Measurements from ENCODE around the gene GCH1.

- TF ChIP-seq CTCF (IDR thresholded peaks at IDR 0.05 in 2 of 3, conservative IDR thresholded peaks at IDR 0.05 in 1 of 3; ENCODE audit: borderline replicate concordance in 1 of 3, insufficient read depth in 1 of 3, low read depth in 2 of 3, low read length in 2 of 3) (no peak), POLR2AphosphoS5 (IDR thresholded peaks at IDR 0.05; ENCODE audit: low read depth, low read length) (no peak), POLR2A (IDR thresholded peaks at IDR 0.05; ENCODE audit: borderline replicate concordance, extremely low read depth, insufficient read depth, insufficient read length) (no peak), SIN3A (IDR thresholded peaks at IDR 0.05; ENCODE audit: low read depth) (no peak), ZNF274 (IDR thresholded peaks at IDR 0.05; ENCODE audit: low read depth, low read length) (no peak), TCF7L2 (IDR thresholded peaks at IDR 0.05; ENCODE audit: borderline replicate concordance, extremely low read depth, insufficient read depth, insufficient read length) (no peak), EZH2phosphoT487 (IDR thresholded peaks at IDR 0.05; ENCODE audit: borderline replicate concordance) (no peak), EZH2 (IDR thresholded peaks at IDR 0.05) (no peak), ELF1 (IDR thresholded peaks at IDR 0.05; ENCODE audit: borderline replicate concordance, low read depth) (no peak), CEBPB (IDR thresholded peaks at IDR 0.05; ENCODE audit: low read depth) (no peak), JUND (IDR thresholded peaks at IDR 0.05) (no peak)
These were observed 11.8 kb downstream of the GCH1 start for GRCh38 chr14:54890788-54891187.
